HG02938 (cell line): ENCODE results near the gene WWOX.
"Not testable (repeated sequence)": the region's sequence is repeated elsewhere in the genome, so short reads cannot be mapped to it uniquely, and the experiment has no call there.

Experiments
- ATAC-seq: cut with Tn5 transposase; IDR thresholded peaks from one replicate; pipeline ENCODE4 v1.9.1; 2021; ENCODE audit warnings: mild to moderate bottlenecking, moderate library complexity; ENCODE audit not compliant: unreplicated experiment

WWOX gene

DNA sequence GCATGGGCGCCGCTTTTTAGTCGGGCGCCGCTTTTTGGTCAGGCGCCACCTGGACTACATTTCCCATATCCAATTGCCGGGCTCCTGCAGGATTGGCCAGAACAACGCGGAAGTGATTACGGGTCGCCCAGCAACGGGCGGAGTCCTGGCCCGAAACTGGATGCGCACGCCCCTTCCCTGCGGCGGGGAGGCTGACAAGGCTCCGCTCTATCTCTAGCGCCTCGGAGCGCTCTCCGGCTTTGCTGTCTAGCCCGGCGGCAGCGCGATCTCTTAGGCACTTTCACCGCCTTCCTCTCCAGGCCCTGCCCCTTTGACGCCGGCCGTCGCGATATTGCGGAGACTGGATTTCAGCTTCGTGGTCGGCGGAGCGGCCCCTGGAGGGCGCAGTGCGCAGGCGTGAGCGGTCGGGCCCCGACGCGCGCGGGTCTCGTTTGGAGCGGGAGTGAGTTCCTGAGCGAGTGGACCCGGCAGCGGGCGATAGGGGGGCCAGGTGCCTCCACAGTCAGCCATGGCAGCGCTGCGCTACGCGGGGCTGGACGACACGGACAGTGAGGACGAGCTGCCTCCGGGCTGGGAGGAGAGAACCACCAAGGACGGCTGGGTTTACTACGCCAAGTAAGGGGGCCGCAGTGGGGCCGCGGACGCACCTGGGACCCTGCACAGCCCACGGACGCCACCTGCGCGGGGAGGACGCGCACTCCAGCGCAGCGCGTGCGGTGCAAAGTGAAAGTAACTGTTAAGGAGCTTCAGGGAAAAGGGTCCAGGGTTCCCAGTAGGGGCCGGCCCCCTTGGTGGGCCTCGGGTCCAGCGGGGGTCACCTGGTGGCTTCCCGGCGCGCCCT is at the start of gene WWOX:
Gene WWOX (plus strand): TSS at position 384 of the 841 bp plus-strand sequence.
- ATAC-seq = peak; percentile 96

DNA sequence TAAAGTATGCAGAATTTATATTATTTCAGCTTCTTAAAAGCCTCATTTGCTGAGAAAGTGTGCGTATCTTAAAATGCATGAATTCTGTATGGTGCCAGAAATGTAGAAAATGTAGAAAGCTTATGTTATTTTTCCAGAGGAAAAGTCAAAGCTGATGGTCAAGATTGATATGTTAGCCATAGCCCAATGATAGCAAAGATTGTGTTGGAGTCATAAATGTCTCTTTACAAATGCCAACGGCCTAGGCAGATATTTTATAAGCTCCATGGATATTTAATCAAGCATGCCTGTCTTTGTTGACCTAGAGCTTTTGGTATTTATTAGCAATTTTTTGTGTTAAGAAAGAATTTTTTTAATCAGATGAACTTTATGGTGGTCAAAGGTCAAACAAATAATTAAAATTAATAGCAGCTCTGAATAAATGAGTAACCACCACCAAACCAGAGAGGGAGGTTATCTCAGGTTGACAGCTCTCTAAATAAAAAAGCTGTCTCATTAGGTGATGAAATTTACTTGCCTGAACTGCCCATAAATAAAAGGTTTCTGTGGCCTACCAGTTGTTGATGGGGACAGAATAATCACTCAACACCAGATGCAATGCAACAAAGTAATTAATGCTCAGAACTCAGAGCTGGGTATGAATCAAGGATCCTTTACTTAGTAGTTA is 48.6 kb upstream of the WWOX start:
- no peak for ATAC-seq

DNA sequence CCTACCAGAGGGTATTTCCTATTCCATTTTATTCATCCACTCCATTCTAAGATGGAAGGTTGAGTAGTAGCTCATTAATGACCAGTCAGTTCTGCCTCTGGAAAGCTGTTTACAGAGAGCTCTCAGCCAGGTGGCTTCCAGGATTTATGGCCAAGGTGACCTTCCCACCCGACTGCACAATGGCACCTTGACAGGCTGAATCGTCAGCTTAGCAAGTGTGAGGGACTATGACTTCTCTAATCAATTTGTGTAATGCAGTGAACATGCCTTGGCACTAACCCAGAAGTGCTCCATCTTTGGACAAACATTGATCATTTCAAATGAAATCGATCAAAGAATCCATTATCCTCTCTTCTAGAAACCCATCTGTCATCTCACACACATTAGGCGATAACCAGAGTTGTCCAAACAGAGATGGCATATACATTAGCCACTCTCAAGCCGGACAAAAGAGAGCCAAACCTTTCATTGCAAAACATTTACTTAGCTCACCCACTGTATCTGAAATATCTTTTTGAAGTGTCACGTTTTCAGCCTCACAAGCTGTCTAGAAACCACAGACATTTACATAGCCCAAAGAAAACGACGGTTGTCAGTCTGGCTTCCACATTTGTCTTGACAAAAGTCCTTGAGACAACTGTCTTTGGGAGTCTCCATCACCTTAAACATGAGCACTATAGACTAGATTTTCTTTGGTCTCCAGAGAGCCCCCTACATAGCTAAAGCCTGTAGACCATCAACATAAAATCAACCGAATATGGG is 41.5 kb upstream of the WWOX start:
- ATAC-seq = no peak

DNA sequence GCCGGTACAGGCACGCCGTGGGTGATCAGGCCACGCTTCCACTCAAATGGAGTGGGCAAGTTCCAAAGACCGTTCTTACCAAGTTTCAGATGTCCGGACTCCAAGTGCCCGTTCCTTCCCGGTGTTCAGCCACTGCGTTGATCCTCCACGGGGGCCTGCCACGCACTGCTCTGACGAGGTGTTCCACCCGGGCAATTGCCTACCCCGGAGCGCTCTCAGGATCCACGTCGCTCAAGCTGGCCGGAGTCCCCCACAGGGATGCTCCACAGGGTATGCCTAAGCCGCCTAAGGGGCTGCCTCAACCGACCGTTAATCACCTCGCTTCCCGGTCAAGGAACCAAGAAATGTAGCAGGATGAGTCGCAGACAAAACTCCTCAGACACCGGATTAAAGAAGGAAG is 39.6 kb upstream of the WWOX start:
- ATAC-seq = not testable (repeated sequence)

DNA sequence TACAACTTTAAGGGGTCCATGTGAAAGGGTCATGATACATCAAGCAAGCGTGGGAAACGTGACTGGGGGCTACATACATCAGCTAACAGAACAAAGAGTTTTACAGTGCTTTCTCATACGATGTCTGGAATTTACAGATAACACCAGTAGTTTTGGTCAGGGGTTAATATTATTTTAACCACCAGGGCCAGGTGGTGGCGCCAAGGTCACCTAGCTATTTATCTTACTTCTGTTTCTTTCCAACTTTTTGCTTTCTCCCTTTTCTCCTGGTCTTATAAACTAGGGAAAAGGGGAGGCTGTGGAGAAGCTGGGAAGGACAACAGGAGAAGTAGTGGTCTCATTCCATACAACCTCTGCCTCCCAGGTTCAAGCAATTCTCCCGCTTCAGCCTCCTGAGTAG is 39.2 kb upstream of the WWOX start:
- no peak for ATAC-seq

DNA sequence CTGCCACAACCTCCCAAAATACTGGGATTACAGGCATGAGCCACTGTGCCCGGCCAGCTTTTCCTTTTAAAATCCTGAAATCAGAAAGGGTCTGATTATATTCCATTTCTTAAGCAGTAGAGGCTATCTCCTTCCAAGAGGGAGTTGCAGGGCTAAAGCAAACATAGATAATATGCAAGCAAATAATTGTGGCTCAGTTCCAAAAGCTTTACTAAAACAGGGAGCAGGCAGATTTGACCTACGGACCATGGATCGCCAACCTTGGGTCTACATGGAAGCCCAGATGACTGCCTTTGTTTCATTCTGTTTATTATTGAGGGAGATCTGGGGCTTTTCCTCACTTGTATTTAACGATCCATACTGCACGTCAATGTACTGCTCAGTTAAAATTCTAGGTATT is 38.6 kb upstream of the WWOX start:
- no peak for ATAC-seq

DNA sequence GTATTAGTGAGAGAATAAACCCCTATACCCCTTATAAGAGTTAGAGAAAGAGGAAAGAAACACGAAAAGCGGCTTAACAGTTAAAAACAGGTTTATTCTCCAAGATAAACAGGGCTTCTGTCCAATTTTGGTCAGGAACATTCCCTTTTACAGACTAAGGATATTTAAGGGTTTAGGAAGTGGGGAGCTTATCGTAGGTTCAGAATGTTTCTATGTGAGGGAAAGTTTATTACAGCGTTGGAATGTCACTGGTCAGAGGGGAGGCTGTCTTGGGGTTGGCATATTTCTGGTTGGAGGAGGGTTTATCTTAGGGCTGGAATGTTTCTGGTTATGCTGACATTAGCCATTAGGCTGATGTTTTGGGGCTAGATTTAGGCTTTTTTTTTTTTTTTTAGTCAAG is 34.1 kb upstream of the WWOX start:
- no peak for ATAC-seq

DNA sequence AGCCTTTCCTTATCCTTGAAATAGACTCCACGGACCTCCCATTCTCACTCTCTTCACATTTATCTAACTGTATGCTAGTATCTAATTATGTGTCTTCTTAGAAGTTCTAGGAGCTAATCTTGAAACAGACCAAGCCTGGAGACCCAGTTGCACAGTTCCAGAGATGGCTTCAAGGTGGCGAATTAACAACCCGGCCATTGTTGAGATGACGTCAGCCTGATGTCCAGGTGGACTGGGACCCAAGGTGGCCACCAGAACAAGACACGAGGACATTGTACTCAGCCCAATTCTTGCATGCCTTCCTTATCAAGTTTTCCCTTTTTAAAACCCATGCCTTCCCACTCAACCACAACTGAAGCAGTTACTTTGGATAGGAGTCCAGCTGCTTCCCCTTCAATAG is 29.5 kb upstream of the WWOX start:
- ATAC-seq = no peak

DNA sequence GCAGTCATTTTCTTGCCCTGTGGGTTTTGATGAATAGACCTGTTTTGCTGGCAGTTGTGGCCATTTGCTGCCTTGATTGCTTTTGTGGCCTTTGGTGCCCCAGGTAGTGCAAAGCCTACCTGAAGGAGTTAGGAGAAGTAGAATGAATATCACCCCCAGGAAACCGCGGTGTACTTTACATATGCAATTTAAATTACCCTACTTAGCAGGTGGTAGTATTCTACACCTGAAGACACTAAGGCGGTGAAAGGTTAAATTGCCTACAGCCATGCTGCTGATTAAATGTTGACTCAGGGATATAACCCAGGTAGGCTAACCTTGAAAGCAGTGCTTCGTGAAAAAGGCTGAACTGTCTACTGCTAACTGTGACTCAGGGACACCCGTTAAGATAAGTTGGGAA is 27.2 kb upstream of the WWOX start:
- no peak for ATAC-seq

DNA sequence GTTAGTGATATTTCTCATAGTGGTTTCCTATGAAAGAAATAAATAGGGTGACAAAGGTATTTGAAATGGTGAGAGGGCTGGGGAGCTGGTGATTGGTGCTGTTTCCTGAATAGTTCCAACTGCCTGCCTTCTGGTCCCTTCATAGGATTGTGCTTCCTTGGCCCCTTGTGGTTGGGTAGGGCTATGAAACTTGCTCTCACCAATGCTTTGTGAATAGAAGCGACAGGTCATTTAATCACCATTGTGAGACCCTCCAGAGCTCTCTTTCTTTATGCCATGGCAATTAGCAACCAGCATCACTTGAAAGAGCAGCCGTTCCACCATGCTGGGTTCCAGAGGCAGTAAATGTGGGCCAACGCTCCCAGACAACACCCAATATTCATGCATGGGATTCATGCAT is 23.7 kb upstream of the WWOX start:
- no peak for ATAC-seq

DNA sequence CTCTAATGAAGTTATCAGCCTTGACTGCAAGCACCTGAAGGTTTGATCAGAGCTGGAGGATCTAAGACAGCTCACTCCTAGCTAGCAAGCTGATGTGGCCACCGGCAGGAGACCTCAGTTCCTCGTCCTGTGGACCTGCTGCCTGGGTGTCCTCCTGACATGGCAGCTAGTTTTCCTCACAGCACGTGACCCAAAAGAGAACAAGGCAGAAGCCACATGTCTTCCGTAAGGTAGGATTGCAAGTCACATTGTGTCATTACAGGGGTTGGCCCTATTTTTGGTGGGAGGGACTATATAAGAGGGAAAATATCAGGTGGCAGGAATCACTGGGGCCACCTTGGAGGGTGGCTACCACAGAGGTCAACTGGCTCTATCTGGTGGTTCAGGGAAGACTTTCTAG is 18.1 kb upstream of the WWOX start:
- ATAC-seq = no peak

DNA sequence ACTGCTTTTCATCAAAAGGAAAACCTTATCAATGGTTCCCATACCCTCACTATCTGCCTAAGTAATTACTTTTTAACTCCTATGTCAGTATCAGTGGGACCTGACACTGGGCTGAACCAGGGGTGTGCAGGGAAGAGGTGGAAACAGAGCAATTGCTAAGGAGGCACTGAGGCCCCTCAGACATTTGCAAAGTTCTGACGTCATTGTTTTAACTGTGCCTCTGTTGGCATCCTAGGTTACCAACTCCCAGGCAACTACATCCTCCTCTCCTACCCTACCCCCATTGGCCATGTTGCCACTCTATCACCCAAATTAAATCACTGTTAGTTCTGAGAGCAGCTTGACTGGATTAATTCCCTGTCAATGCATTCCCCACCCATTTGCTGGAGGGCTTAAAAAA is 8.0 kb upstream of the WWOX start:
- no peak for ATAC-seq

DNA sequence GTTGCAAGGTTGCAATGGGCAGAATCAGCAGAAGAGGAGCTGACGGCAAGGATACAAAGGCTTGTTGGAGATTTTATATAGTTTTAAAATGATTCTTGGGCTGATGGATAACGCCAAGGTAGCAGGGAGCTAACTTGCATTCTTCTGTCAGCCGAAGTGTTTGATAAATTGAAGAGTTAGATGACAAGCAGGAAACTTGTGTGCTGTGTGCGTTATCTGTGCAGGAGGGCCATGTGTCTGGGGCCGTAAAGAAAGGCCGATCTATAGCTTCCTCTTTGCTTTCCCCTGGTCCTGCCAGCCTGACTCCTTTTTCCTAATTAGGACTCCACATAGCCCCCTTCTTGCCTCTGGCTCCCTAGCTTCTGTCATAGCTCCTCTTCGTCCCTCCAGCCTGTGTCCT is 6.7 kb upstream of the WWOX start:
- ATAC-seq = no peak

DNA sequence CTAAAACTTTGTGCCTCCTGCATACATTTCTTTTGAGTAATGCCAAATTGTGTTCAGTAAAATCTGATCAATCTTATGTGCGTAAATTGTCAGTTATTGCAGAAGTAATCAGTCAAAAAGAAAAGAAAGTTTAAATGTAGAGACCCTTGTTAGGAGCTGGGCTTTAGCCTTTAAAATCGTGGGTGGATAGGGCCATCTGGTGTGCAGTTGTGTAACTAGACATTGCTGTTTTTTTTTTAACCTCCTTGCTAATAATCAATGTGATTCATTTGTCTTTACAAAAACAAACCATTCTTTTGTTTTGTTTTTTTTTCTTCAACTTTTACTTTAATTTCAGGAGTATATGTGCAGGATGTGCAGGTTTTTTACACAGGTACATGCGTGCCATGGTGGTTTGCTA is 5.3 kb upstream of the WWOX start:
- ATAC-seq = no peak

DNA sequence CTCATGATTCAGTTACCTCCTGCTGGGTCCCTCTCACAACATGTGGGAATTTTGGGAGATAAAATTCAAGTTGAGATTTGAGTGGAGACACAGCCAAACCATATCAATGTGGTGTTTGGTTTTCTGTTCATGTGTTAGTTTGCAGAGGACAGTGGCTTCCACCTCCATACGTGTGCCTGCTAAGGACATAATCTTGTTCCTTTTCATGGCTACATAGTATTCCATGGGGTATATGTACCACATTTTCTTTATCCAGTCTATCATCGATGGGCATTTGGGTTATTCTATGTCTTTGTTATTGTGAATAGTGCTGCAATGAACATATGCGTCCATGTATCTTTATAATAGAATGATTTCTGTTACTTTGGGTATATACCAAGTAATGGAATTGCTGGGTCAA is 4.5 kb upstream of the WWOX start:
- no peak for ATAC-seq

DNA sequence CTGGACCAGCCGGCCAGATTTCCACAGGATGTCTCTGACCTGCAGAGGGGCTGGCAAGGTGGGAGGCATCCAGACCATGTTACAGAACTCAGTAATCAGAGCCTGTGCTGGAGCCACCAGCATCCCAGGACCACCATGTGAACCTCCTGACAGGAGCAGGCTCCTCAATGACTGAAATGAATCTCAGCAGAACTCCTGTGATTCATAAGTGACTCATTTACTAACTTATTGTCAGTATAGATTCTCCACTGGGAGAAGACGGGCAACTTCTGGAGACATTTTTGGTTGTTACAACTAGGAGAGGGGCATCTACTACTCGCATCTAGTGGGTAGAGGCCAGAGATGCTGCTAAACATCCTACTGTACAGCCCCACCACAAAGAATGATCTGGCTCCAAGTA is 3.1 kb upstream of the WWOX start:
- ATAC-seq = no peak

DNA sequence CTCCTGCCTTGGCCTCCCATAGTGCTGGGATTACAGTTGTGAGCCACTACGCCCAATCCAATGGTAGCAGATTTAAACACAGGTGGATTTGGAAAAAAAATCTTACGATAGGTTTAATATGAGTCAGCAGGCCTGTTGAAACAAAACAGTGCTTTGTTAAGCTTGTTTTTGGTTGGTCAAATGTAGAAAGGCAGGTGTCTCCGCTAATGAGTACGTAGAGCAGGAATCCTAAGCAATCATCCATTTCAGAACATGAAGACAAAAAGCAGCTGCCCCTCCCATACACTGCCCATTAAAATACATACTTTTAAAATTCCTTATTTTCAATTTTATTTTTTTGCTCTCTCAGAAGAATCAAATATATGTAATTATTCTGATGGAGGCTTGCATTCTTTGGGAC is 1.9 kb upstream of the WWOX start:
- ATAC-seq = no peak

DNA sequence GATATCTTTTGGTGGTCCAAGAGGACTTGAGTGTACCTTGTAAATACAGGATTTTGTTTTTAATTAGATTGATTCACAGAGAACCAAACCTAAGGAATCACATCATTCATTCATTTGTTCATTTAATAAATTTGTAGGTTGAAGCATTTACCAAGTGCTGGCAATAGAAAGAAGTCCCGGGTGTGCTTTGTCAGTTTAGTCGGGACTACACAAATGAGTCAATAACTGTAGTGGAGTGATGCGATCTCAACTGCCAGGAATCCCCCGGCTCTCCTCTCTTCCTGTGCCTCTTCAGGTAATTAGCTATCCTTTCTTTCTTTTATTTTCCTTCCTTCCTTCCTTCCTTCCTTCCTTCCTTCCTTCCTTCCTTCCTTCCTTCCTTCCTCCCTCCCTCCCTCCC is 1.4 kb upstream of the WWOX start:
- no peak for ATAC-seq

DNA sequence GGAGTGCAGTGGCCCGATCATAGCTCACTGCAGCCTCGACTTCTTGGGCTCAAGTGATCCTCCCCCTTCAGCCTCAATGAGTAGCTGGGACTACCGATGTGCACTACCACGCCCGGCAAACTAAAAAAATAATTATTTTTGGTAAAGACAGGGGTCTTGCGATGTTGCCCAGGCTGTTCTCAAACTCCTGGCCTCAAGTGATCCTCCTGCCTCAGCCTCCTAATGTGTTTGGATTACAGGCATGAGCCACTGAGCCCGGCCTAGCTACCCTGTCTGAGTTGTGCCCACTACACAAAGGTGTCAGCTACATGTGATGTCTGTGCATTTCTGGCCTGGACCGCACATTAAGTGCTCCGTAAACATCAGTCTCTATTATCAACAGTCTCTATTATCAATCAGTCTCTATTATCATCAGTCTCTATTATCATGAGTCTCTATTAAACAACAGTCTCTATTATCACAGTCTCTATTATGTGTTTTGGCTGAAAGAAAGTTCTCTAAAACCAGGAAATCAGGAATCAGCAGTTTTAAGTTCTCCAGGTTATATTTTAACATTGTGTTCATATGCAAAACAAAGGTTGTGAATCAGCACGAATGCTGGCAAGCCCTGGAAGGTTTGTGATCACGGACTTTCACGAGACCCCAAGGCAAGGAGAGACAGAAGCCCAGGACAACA is 721 bp upstream of the WWOX start:
- no peak for ATAC-seq

DNA sequence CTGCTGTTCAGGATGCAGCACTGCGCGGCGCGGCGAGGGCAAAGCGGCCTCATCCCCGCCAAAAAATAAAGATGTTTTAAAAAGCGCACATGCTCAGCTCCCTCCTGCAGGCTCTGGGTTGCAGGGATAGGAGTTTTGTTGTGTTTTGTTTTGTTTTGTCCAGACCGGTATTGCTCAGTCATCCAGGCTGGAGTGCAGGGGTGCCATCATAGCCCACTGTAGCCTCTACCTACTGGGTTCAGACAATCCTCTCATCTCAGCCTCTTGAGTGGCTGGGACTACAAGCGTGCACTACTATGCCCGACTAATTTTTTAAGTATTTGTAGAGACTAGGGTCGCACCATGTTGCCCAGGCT is 636 bp downstream of the WWOX start:
- ATAC-seq = peak; percentile 22

DNA sequence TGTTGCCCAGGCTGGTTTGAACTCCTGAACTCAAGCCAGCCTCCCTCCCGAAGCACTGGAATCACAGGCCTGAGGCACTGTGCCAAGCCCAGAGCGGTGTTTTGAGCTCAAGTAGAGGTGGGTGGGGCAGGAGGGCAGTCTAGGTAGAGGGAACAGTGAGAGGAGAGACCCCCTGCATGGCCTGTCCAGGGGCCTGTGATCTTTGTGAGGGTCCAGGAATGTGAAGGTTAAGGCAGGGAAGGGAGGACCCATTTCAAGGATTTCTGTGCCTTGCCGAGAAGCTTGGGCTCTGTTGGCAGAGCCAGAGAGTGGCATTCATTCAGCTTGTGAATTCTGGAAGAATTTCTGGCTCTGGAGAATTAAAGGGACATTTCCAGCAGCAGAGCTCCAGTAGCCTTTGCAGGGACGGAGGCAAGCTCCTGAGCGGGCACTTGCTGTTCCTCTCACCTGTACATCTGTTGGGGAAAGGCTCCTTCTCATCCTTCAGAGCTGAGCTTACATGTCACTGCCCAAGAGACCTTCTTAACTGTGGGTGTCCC is 2.7 kb downstream of the WWOX start:
- ATAC-seq = no peak
